NCI-H1436 treated with DMSO at 0.1 percent for 48 hours (cell line): ENCODE results near the gene AK1.

Experiments used
- DNase-seq: peaks from one replicate; lab custom pipeline; 2025; lab: John Stamatoyannopoulos, UW

The AK1 gene

DNA sequence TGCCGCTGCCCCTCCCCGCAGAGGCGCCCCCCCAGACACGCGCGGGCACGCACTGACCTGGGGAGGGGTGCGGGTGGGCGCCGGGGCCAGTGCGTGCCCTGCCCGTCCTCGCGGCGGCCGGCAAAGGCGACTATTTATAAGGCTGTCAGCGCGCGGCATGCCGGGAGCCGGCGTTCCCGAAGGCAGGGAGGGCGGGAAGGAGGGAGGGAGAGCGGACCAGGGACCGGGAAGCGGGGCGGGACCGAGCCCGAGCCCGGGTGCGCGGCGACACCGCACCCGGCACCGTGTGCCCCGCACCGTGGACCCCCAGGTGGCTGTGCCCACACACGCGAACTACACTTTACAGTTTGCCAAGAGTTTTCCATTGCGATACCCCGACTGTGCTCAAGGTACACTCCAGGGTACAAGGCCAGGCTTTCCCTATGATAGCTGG lies at the start of gene AK1:
Gene AK1 (minus strand): TSS at position 110 of the 433 bp plus-strand sequence. CDS start 3,058 bp downstream, outside the sequence.
- DNase-seq = no peak

DNA sequence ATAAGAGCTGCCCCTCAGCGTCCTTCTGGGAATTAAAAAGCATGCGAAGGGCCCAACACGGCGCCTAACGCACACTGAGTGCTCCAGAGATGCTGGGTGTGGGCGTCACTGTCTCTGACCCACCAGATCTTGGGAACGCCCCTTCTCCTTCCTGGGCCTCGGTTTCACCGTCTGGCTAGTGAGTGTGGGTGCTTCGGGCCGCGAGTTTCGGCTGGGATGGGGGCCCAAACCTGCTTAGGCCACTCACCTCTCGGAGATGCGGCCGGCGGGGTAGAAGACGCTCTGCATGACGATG lies 49.4 kb upstream of the AK1 start:
- DNase-seq = no peak

- no peak for DNase-seq
These were observed 48.8 kb upstream of the AK1 start for GRCh38 chr9:127925959-127926905.

DNA sequence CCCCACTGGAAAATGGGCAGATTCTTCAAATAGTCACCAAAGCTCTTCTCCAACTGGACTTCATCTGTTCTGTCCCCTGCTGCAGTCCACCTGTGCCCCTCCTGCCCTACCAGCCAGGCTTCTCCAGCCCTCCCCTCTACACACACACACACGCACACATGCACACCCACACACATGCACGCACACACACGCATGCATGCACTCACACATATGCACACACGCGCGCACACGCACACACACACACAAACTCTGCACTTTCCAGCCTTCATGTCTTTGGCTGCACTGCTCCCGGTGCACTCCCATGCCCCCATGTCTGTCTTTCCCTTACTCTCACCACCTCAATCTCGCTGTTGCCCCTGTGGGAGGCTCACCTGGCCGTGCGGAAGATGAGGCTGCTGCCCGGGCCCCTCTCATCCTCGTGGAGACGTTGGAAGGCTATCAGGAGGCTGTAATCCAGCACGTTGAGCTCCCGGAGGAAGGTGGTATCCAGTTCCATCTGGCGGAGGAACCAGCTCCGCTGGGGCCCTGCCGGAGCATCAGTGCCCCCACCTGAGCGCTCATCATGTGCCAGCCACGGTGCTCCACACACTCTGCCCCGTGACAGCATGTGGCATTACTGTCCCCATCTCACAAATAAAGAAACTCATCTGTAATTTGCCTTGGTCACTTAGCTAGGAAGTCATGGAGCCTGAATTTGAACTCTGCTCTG lies 47.4 kb upstream of the AK1 start:
- DNase-seq = no peak

DNA sequence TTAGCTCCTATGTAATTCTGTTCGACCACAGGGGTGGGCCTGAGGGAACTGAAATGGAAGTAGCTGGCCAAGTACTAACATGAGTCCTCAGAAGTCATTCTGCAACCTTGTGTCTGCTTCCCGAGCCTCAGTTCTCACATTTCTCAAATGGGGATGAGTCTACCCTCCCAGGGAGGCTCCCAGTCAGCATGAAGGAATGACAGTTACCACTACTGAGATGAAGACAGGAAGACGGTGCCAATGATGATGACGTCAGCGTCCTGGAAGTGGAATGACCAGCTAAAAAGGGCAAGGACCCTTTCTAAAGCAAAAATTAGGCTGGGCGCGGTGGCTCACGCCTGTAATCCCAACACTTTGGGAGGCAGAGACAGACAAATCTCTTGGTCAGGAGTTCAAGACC lies 46.3 kb upstream of the AK1 start:
- no peak for DNase-seq

DNA sequence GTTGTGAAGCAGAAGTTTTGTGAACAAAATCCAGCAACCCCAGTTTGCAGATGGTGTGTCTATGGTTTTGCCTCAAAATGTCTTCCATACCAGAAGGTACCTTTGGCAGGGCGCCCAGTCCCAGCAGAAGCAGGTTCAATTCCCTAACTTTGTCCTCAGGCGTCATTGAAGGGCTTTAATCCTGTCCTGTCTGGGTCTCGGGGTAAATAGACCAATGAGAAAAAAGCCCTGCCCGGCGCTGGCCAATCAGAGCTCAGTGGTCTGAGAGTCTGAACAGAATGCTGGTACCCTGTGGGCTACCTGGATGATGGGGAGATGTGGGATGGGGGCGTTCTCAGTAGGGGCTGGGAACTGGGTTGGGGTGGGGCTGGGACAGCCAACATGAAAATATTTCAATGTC lies 45.6 kb upstream of the AK1 start:
- no peak for DNase-seq

- no peak for DNase-seq
These were observed 44.2 kb upstream of the AK1 start for GRCh38 chr9:127921557-127922120.

DNA sequence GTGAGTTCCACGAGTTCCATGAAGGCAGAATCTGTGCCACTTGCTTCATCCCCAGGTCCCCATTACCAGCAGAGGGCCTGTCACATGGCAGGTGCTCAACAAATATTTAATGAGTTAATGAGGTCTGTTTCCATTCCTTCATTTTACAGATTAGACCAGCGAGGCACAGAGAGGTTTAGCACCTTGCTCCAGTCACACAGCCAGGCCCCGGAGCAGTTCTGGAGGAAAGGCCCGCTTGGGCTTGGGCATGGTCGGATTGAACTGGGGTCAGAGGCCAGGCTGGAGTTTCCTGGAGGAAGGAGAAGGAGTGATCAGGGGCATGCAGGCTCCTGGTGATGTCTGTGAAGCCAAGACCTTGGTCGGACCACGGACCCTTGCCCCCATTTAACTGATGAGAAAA lies 43.3 kb upstream of the AK1 start:
- no peak for DNase-seq

- no peak for DNase-seq
These were observed 41.9 kb upstream of the AK1 start for GRCh38 chr9:127919253-127919815.

DNA sequence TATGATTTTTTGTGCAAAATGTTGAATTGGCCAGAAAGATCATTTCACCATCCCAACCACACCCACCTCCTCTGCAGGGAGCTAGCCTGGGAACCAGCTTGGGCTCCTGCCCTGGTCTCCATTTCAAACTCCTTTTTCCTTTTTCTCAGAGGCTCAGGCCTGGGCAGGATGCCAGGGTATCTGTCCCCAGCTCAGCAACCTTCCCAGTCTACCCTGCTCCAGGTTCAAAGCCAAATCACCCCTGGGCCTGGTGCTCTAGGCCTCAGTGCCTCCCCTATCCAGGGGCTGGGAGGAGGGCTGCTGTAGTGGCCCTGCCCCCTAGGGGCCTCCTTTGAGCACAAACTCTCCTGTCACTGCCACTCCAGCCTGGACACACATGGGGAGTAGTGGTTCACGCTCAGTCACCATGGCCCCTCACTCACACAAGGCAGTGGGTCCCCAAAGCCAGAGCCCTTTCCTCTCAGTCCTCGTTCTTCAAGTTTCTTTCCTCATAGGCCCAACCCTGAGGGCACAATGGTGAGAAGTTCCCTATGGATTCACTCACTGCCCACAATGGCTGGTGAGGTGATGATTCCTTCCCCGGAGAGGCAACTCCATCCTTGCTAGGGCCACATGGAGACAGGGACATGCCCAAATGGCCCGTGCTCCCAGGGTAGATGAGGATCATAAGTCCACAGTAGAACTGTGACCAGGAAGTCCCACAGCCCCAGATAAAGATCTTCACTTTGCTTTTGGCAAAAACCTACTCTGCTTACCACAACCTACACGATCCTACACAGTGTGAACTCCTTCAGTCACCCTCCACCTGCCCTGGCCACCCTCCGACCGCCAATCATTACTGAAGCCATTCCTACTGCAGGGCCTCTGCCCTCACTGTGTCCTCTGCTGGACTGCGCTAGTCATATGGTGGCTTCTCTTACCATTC lies 41.0 kb upstream of the AK1 start:
- DNase-seq = no peak

- DNase-seq = no peak
These were observed 40.1 kb upstream of the AK1 start for GRCh38 chr9:127917603-127918002.

DNA sequence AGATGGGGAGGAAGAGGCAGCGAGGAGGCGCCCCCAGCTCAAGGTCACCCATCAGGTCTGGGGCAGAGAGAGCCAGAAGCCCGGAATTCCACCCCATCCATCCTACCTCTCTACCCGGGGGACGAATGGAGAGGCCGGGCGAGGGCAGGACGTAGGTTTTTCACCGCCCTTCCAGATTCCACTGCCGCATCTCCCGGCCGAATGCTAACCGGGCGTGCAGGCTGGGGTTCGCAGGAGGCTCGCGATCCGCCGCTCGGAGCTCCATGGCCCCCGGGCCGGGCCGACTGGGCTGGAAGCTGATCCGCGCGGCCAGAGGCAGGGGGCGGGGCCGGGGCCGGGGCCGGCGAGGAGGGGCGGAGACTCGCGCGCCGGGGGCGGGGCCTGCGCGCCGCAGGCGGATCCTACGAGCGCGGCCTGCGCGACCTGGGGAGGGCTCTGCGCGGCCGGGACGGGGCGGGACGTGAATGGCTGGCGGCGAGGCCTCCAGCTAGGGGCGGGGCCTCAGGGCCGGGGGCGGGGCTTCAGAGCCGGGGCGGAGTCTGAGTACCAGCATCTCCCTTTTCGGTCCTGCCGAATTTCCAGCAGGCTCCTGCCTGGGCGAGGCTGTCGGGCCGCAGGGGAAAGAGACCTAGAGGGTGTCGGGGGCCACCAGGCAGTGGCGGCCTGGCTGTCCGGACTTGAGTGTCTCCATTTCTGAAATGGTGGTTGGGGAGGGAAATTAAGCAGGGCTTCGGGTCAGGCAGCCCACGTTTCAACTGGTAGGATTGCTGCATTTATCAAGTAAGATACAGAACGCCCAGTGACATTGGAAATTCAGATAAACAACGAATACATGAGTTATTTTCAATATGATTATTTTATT lies 39.5 kb upstream of the AK1 start, which contains the start of gene ST6GALNAC4:
Gene ST6GALNAC4 (minus strand): TSS at position 322 of the 862 bp plus-strand sequence. CDS start 622 bp downstream, outside the sequence.
- DNase-seq = peak; percentile 51

DNA sequence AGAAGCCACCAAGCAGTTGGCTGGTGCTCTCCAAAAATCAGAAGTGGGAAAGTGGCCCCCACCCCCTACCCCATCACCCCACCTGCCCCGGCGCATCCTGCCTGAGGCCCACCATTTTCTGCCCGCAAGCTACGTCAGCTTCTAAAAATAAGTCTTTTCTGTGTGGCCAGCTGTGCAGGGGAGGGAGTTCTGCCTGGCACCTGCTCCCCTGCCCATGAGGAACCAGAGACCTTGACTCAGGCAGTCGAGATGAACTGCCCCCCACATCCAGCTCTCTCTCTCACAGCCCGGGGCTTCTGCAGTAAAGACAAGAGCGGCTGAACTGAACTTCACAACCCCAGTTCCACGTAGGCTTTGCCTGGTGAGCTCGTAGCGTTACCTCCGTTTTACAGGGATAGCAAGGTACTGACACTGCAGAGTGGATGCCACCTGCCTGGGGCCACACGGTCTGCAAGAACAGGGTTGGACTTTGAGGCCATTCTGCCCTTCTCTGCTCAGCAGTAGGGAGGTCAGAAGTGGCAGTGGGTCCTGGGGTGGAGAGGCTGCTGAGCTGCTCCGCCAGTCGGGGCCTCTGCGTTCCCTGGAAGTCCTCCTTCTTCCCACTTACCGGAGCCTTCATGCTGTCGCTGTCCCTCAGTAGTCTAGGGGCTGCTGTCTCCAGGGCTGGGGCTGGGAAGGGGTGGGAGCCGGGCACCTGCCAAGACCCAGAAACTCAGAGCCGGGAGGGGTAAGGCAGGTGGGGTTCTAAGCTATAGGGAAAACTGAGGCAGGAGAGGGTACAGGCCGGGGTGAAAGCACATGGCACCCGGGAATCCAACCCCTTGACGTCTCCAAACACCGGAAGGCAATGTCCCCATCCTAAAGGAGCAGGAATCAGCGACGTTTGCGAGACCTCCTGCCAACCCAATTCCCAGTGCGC lies 38.6 kb upstream of the AK1 start:
- DNase-seq = no peak

- no peak for DNase-seq
These were observed 37.9 kb upstream of the AK1 start for GRCh38 chr9:127915325-127915752.

GRCh38 chr9:127913682-127914081 lies 36.2 kb upstream of the AK1 start:
- DNase-seq = no peak

- DNase-seq = no peak
These were observed 35.4 kb upstream of the AK1 start for GRCh38 chr9:127912882-127913281.

- no peak for DNase-seq
These were observed 34.8 kb upstream of the AK1 start for GRCh38 chr9:127912296-127912695.

- DNase-seq = no peak
These were observed 33.2 kb upstream of the AK1 start for GRCh38 chr9:127910613-127911205.

GRCh38 chr9:127909839-127910273 lies 32.4 kb upstream of the AK1 start:
- no peak for DNase-seq
